GM19324 (cell line): ENCODE measurements around the gene DDR2.
A peak's percentile ranks its signal among the peaks of the same experiment; 100 is the strongest.

Experiments used
- ATAC-seq: cut with Tn5 transposase; IDR thresholded peaks from one replicate; pipeline ENCODE4 v1.9.1; 2021; ENCODE audit warnings: mild to moderate bottlenecking, moderate library complexity; ENCODE audit not compliant: unreplicated experiment, low FRiP score

The DDR2 gene

GRCh38 chr1:162629077-162629627, 3.1 kb upstream of the DDR2 start:
- ATAC-seq: no peak

GRCh38 chr1:162629651-162630050, 2.6 kb upstream of the DDR2 start:
- no peak for ATAC-seq

- no peak for ATAC-seq
Observed at GRCh38 chr1:162631546-162632191, 595 bp upstream of the DDR2 start.

- peak; percentile 17 for ATAC-seq
Observed at GRCh38 chr1:162632698-162633080, 425 bp downstream of the DDR2 start.

- peak; percentile 64 for ATAC-seq
Observed at GRCh38 chr1:162633081-162633762, 958 bp downstream of the DDR2 start.

- ATAC-seq: no peak
Observed at GRCh38 chr1:162635418-162635817, 3.2 kb downstream of the DDR2 start.

- ATAC-seq: no peak
Observed at GRCh38 chr1:162639718-162640117, 7.5 kb downstream of the DDR2 start.

GRCh38 chr1:162641114-162641513, 8.8 kb downstream of the DDR2 start:
- ATAC-seq: no peak

GRCh38 chr1:162644986-162645314, 12.7 kb downstream of the DDR2 start:
- no peak for ATAC-seq

- no peak for ATAC-seq
Observed at GRCh38 chr1:162645666-162646065, 13.4 kb downstream of the DDR2 start.

GRCh38 chr1:162649583-162649982, 17.3 kb downstream of the DDR2 start:
- ATAC-seq: no peak

GRCh38 chr1:162654915-162655620, 22.8 kb downstream of the DDR2 start:
- ATAC-seq: no peak

GRCh38 chr1:162656266-162656665, 24.0 kb downstream of the DDR2 start:
- no peak for ATAC-seq

GRCh38 chr1:162660574-162660973, 28.3 kb downstream of the DDR2 start:
- ATAC-seq: no peak

- no peak for ATAC-seq
Observed at GRCh38 chr1:162661336-162661735, 29.1 kb downstream of the DDR2 start.

- no peak for ATAC-seq
Observed at GRCh38 chr1:162662013-162662412, 29.7 kb downstream of the DDR2 start.

- ATAC-seq: no peak
Observed at GRCh38 chr1:162663086-162663485, 30.8 kb downstream of the DDR2 start.

- no peak for ATAC-seq
Observed at GRCh38 chr1:162663589-162664106, 31.4 kb downstream of the DDR2 start.

GRCh38 chr1:162666006-162666645, 33.9 kb downstream of the DDR2 start:
- ATAC-seq: no peak

GRCh38 chr1:162667381-162668080, 35.3 kb downstream of the DDR2 start:
- no peak for ATAC-seq
